Bladder microvascular endothelial cell (primary cell): ENCODE measurements around the gene VPS26C. TPM values are rescaled to one million over a fixed set of nuclear protein-coding genes. Genes with fewer than 3 reads are reported as not detected.

ENCODE experiments used
- total RNA-seq: library from RNA; depleted of rRNA; stranded (reverse); fragments of >200 nt; gene quantifications from 2 replicates; pipeline ENCODE4 v1.2.3, GENCODE V29; 2014

VPS26C gene
- total RNA-seq, result 83.1 and 129 TPM in 2 replicates

GRCh38 chr21:37267269-37268185 lies at the start of gene VPS26C:
Gene VPS26C, minus strand, starts transcription at chr21:37267334. Its CDS starts 40 bp downstream, at chr21:37267294.

Other genes with a start within 250 kb of the VPS26C start
- 1.8 and 4.7 TPM in 2 replicates for gene PIGP, start 194.3 kb downstream of the VPS26C start, total RNA-seq
- 67.8 and 177 TPM in 2 replicates for gene TTC3, start 194.1 kb downstream of the VPS26C start, total RNA-seq
- 38.4 and 80.7 TPM in 2 replicates for gene DYRK1A, start 99.4 kb upstream of the VPS26C start, total RNA-seq